ENCODE results near the gene UBALD1. TPM values are rescaled to one million over a fixed set of nuclear protein-coding genes. Genes with fewer than 3 reads are reported as not detected.

UBALD1 gene
- total and polyA plus RNA-seq, 2 donors (not counting 3 experiments of a cell fraction or from before 2014, with no cell fraction given) = 24.8 to 41.6 TPM

GRCh38 chr16:4616047-4616811 is 1.5 kb upstream of the UBALD1 start:
- no TSS peak for BruUV-seq (replicated peaks)

More at GRCh38 chr16:4616047-4616811, 1.5 kb upstream of the UBALD1 start:
- peaks cover 17% of the 10 kb centered on the region for H3K79me2 ChIP-seq (ENCODE audit: control insufficient read depth, insufficient read depth, low read length)
- ChIA-PET POLR2A (interaction anchor here (0.6 to 1.8 kb wide), 4 partner anchors 9 to 194 kb away, joined by 3 to 10 read pairs (median 6); partner anchors contain the start of genes ANKS3, DNAAF8 and MGRN1), CTCF (interaction anchor here (0.6 to 1.4 kb wide), 5 partner anchors 8 to 109 kb away, joined by 3 to 16 read pairs (median 3); partner anchors contain the start of gene MGRN1)
- peak; percentile 99 for DNase-seq (ENCODE audit: low read depth, low spot score)
- H3K36me3 ChIP-seq (ENCODE audit: control insufficient read depth in 2 of 2, extremely low read depth in 1 of 2, insufficient read depth in 2 of 2, low read length in 2 of 2) = no peaks in the 10 kb centered on the region
- H2AFZ ChIP-seq (ENCODE audit: low read depth, low read length) = peak overlapping the region; percentile 97
- peak overlapping the region; percentile 63 for H3K4me2 ChIP-seq (ENCODE audit: insufficient read depth, low read length)
- peak overlapping the region; percentile 79 for H3K27ac ChIP-seq (ENCODE audit: insufficient read depth, low read depth, low read length)
- intact Hi-C loops (cut with micrococcal nuclease) (loop anchor here (1.0 to 2.0 kb wide), 3 partner anchors 8 to 233 kb away; partner anchors contain the start of genes ANKS3, DNAAF8 and MGRN1), dilution Hi-C loops (cut with MboI; ENCODE audit: extremely low pct_ligation_motif_present, low sequenced_read_pairs) (no loop called here)
- FAIRE-seq = peak; percentile 99
- H3K9ac ChIP-seq (replicated peaks; ENCODE audit: extremely low read depth, insufficient read depth, low read length) = peak overlapping the region; percentile 66
- H3K9me1 ChIP-seq (replicated peaks; ENCODE audit: control insufficient read depth, extremely low read depth, insufficient read depth, low read length) = no peaks in the 10 kb centered on the region
- H3K27me3 ChIP-seq (ENCODE audit: control insufficient read depth in 2 of 2, insufficient read depth in 2 of 2, low read length in 2 of 2) = no peaks in the 10 kb centered on the region
- H3K9me3 ChIP-seq (replicated peaks; ENCODE audit: control insufficient read depth, insufficient read depth, low read length) = no peaks in the 10 kb centered on the region
- peaks cover 21% of the 10 kb centered on the region for H3K4me1 ChIP-seq (ENCODE audit: control insufficient read depth, extremely low read depth, insufficient read depth, low read length)
- TF ChIP-seq, protein P1, sequence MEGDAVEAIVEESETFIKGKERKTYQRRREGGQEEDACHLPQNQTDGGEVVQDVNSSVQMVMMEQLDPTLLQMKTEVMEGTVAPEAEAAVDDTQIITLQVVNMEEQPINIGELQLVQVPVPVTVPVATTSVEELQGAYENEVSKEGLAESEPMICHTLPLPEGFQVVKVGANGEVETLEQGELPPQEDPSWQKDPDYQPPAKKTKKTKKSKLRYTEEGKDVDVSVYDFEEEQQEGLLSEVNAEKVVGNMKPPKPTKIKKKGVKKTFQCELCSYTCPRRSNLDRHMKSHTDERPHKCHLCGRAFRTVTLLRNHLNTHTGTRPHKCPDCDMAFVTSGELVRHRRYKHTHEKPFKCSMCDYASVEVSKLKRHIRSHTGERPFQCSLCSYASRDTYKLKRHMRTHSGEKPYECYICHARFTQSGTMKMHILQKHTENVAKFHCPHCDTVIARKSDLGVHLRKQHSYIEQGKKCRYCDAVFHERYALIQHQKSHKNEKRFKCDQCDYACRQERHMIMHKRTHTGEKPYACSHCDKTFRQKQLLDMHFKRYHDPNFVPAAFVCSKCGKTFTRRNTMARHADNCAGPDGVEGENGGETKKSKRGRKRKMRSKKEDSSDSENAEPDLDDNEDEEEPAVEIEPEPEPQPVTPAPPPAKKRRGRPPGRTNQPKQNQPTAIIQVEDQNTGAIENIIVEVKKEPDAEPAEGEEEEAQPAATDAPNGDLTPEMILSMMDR (IDR thresholded peaks at IDR 0.05; ENCODE audit: extremely low read depth in 1 of 2, insufficient read depth in 1 of 2, low read depth in 1 of 2, low read length in 2 of 2) = peak; percentile 16 to 58
- TF ChIP-seq, protein P2, sequence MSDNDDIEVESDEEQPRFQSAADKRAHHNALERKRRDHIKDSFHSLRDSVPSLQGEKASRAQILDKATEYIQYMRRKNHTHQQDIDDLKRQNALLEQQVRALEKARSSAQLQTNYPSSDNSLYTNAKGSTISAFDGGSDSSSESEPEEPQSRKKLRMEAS (IDR thresholded peaks at IDR 0.05; ENCODE audit: insufficient read depth, insufficient read length) = peak; percentile 69
- TF ChIP-seq EZH2 (IDR thresholded peaks at IDR 0.05; ENCODE audit: borderline replicate concordance, low read depth, low read length, severe bottlenecking) (no peak), POLR2AphosphoS5 (IDR thresholded peaks at IDR 0.05; ENCODE audit: insufficient read depth, low read depth, low read length) (peak; percentile 61), MYC (IDR thresholded peaks at IDR 0.05; ENCODE audit: low read depth, low read length) (no peak), FOS (IDR thresholded peaks at IDR 0.05; ENCODE audit: borderline replicate concordance, insufficient read depth, low read length) (no peak), GATA2 (IDR thresholded peaks at IDR 0.05; ENCODE audit: insufficient read depth, insufficient read length, low read depth, low read length) (no peak), POLR2A (IDR thresholded peaks at IDR 0.05; ENCODE audit: low read depth, low read length) (peak; percentile 71), JUN (IDR thresholded peaks at IDR 0.05; ENCODE audit: borderline replicate concordance, insufficient read depth, insufficient read length, low read depth) (peak; percentile 66)
- peak overlapping the region in 2 of 3 experiments; percentile 17 to 19 for H3K4me3 ChIP-seq (replicated peaks in 1 of 3; ENCODE audit: insufficient read depth in 1 of 3, low read depth in 1 of 3, low read length in 3 of 3)
- no peaks in the 10 kb centered on the region for H4K20me1 ChIP-seq (replicated peaks; ENCODE audit: control insufficient read depth, extremely low read depth, insufficient read depth, low read length)
